T-cell (primary cell): ENCODE data around the gene ANXA3. TPM values are rescaled to one million over a fixed set of nuclear protein-coding genes. Genes with fewer than 3 reads are reported as not detected.
"Not testable (repeated sequence)": the region's sequence is repeated elsewhere in the genome, so short reads cannot be mapped to it uniquely, and the experiment has no call there.

Source experiments
- ATAC-seq, 4 experiments: fragments of 200-7000 bp in 3 of 4; fragments of 150-1000 bp in 1 of 4; cut with Tn5 transposase; replicated peaks in 1 of 4; 1 replicate in 3 of 4; 2 replicates in 1 of 4; pipeline ENCODE4 v1.10.0; 2021; ENCODE audit warnings: moderate library complexity in 3 of 4, mild to moderate bottlenecking in 2 of 4, moderate number of reproducible peaks in 1 of 4
- CTCF ChIA-PET, 2 donors: fragments of 300-600 bp; sonication (Branson Sonifier 250); formaldehyde crosslinking; loops; one replicate each; lab custom pipeline; 2022; ENCODE audit warnings: antibody characterized with exemption in 2 of 2; lab: Charles Lee
- POLR2A ChIA-PET, 2 donors: fragments of 300-600 bp; sonication (Branson Sonifier 250); formaldehyde crosslinking; loops; one replicate each; lab custom pipeline; 2022; ENCODE audit warnings: antibody characterized with exemption in 2 of 2; lab: Charles Lee
- DNase-seq, 35 experiments: peaks; one replicate each; pipeline versions ENCODE4 v3.0.0 to v3.0.0-alpha.2; 2013 to 2023
- H3K27ac ChIP-seq: one replicate; pipeline ENCODE4 v1.5.1; 2013; ENCODE audit warnings: low read length
- H3K27me3 ChIP-seq, 2 experiments: replicated peaks in 1 of 2; 1 replicate in 1 of 2; 2 replicates in 1 of 2; pipeline versions ENCODE4 v1.6.1 to v1.7.0; 2013; ENCODE audit warnings: low read length in 1 of 2, mixed read lengths in 1 of 2; ENCODE audit not compliant: control insufficient read depth in 2 of 2, insufficient read depth in 2 of 2; ENCODE audit errors: extremely low read depth in 1 of 2
- H3K36me3 ChIP-seq, 2 donors: 1 replicate in 1 of 2; 2 replicates in 1 of 2; pipeline versions ENCODE4 v1.6.1 to v1.7.0; 2013; ENCODE audit warnings: low read length in 1 of 2; ENCODE audit not compliant: control insufficient read depth in 2 of 2, insufficient read depth in 1 of 2; ENCODE audit errors: extremely low read depth in 1 of 2
- H3K4me1 ChIP-seq, 2 experiments: 1 replicate in 1 of 2; 2 replicates in 1 of 2; pipeline versions ENCODE4 v1.6.1 to v1.7.0; 2013; ENCODE audit warnings: low read length in 2 of 2, mixed read lengths in 1 of 2; ENCODE audit not compliant: insufficient read depth in 2 of 2, control insufficient read depth in 1 of 2; ENCODE audit errors: extremely low read depth in 1 of 2
- H3K4me3 ChIP-seq, 2 donors: 1 replicate in 1 of 2; 2 replicates in 1 of 2; pipeline versions ENCODE4 v1.5.1 to v1.7.0; 2013; ENCODE audit warnings: mild to moderate bottlenecking in 2 of 2, low read length in 1 of 2, moderate library complexity in 1 of 2; ENCODE audit not compliant: control insufficient read depth in 1 of 2; ENCODE audit errors: extremely low read depth in 1 of 2
- H3K9me3 ChIP-seq: 2 replicates; pipeline ENCODE4 v1.7.0; 2013
- H3K27ac Mint-ChIP-seq, 2 donors: one replicate each; pipeline ENCODE4 v1.8.0; 2020 to 2021; ENCODE audit warnings: mild to moderate bottlenecking in 2 of 2, mixed read lengths in 2 of 2
- H3K27me3 Mint-ChIP-seq, 2 donors: one replicate each; pipeline ENCODE4 v1.8.0; 2021 to 2022; ENCODE audit warnings: mixed read lengths in 2 of 2
- H3K36me3 Mint-ChIP-seq: one replicate; pipeline ENCODE4 v1.8.0; 2021; ENCODE audit warnings: mixed read lengths
- H3K4me1 Mint-ChIP-seq, 3 donors: one replicate each; pipeline ENCODE4 v1.8.0; 2020 to 2022; ENCODE audit warnings: mixed read lengths in 3 of 3, mild to moderate bottlenecking in 1 of 3
- H3K4me3 Mint-ChIP-seq, 3 donors: one replicate each; pipeline ENCODE4 v1.8.0; 2020 to 2022; ENCODE audit warnings: mild to moderate bottlenecking in 3 of 3, mixed read lengths in 3 of 3, moderate library complexity in 3 of 3
- H3K9me3 Mint-ChIP-seq, 3 donors: one replicate each; pipeline ENCODE4 v1.8.0; 2020 to 2022; ENCODE audit warnings: mixed read lengths in 3 of 3
- WGBS: methylation state at CpG from one replicate; pipeline ENCODE4 v1.1.5; 2013; ENCODE audit warnings: missing lambda C conversion rate; ENCODE audit not compliant: insufficient coverage; 5-methylcytosine and 5-hydroxymethylcytosine counted together
- total RNA-seq, 35 experiments: library from RNA in 6 of 35; stranded (reverse) in 6 of 35; fragments of 120-200 nt in 1 of 35; gene quantifications; one replicate each; pipeline versions ENCODE4 v1.2.1 to v1.2.4 and lab custom pipeline; 2013 to 2026

Gene ANXA3
- total RNA-seq, 5 donors from 2014 or later (not counting 1 experiment from before 2014, with no cell fraction given): 0.35 to 0.79 (median 0.36) TPM; not detected in 2

- WGBS: 100% methylated on average over 13 of the region's 28 CpGs
- H3K36me3 Mint-ChIP-seq, H3K9me3 ChIP-seq, H3K4me3 Mint-ChIP-seq, ATAC-seq, POLR2A ChIA-PET, H3K4me1 Mint-ChIP-seq, H3K4me3 ChIP-seq, DNase-seq, CTCF ChIA-PET, H3K4me1 ChIP-seq, H3K36me3 ChIP-seq, H3K27ac ChIP-seq, H3K27ac Mint-ChIP-seq, H3K9me3 Mint-ChIP-seq: not testable (repeated sequence)
- peaks cover 23 to 24% of the 10 kb centered on the region in 2 donors for H3K27me3 Mint-ChIP-seq
- peaks cover 0 to 17% of the 10 kb centered on the region in 2 experiments for H3K27me3 ChIP-seq
These were observed 3.7 kb upstream of the ANXA3 start for GRCh38 chr4:78547899-78548298.

- CTCF ChIA-PET, DNase-seq, H3K27ac ChIP-seq, H3K4me3 Mint-ChIP-seq, H3K4me3 ChIP-seq, H3K9me3 Mint-ChIP-seq, H3K36me3 Mint-ChIP-seq, POLR2A ChIA-PET, H3K36me3 ChIP-seq, H3K9me3 ChIP-seq, H3K4me1 ChIP-seq, H3K4me1 Mint-ChIP-seq, H3K27ac Mint-ChIP-seq, ATAC-seq: not testable (repeated sequence)
- H3K27me3 Mint-ChIP-seq: peaks cover 25 to 26% of the 10 kb centered on the region in 2 donors
- WGBS: no CpG with 5 or more reads among the region's 4 CpGs
- peaks cover 0 to 17% of the 10 kb centered on the region in 2 experiments for H3K27me3 ChIP-seq
These were observed 2.7 kb upstream of the ANXA3 start for GRCh38 chr4:78548889-78549288.

GRCh38 chr4:78552389-78553042, 946 bp downstream of the ANXA3 start:
- Histone ChIP-seq H3K36me3 (no peaks in the 10 kb centered on the region), H3K9me3 (no peaks in the 10 kb centered on the region), H3K27ac (no peak overlapping the region), H3K4me1 (peaks cover 9% of the 10 kb centered on the region in 2 experiments), H3K4me3 (peak overlapping the region in 1 of 2 donors; percentile 80), H3K27me3 (peaks cover 0 to 13% of the 10 kb centered on the region in 2 experiments)
- Mint-ChIP-seq H3K9me3 (peaks cover 0 to 3% (median 0%) of the 10 kb centered on the region in 3 donors), H3K4me3 (peak overlapping the region in 1 of 3 donors; percentile 30), H3K27ac (no peak overlapping the region), H3K36me3 (no peaks in the 10 kb centered on the region), H3K4me1 (peaks cover 5 to 8% (median 8%) of the 10 kb centered on the region in 3 donors), H3K27me3 (peaks cover 26 to 38% of the 10 kb centered on the region in 2 donors)
- WGBS: no CpG with 5 or more reads among the region's 10 CpGs
- ATAC-seq (no peak), DNase-seq (no peak)
- CTCF ChIA-PET: no interaction called here
- POLR2A ChIA-PET: no interaction called here

- H3K27ac ChIP-seq: no peak overlapping the region
- Mint-ChIP-seq H3K36me3 (no peaks in the 10 kb centered on the region), H3K9me3 (peaks cover 0 to 3% (median 0%) of the 10 kb centered on the region in 3 donors), H3K27me3 (peaks cover 26 to 38% of the 10 kb centered on the region in 2 donors), H3K4me3 (no peak overlapping the region), H3K27ac (no peak overlapping the region), H3K4me1 (peaks cover 5 to 8% (median 8%) of the 10 kb centered on the region in 3 donors)
- no peak for ATAC-seq
- no peaks in the 10 kb centered on the region for H3K36me3 ChIP-seq
- DNase-seq: no peak
- H3K9me3 ChIP-seq: no peaks in the 10 kb centered on the region
- WGBS: no CpG with 5 or more reads among the region's 3 CpGs
- H3K27me3 ChIP-seq: peaks cover 0 to 13% of the 10 kb centered on the region in 2 experiments
- H3K4me3 ChIP-seq: no peak overlapping the region
- ChIA-PET CTCF (no interaction called here), POLR2A (no interaction called here)
- H3K4me1 ChIP-seq: peaks cover 9% of the 10 kb centered on the region in 2 experiments
These were observed 1.4 kb downstream of the ANXA3 start for GRCh38 chr4:78553043-78553396.

- Mint-ChIP-seq H3K9me3 (peaks cover 0 to 3% (median 0%) of the 10 kb centered on the region in 3 donors), H3K4me3 (no peak overlapping the region), H3K27ac (no peak overlapping the region), H3K4me1 (peaks cover 5 to 8% (median 8%) of the 10 kb centered on the region in 3 donors), H3K36me3 (no peaks in the 10 kb centered on the region), H3K27me3 (peaks cover 26 to 38% of the 10 kb centered on the region in 2 donors)
- Histone ChIP-seq H3K9me3 (no peaks in the 10 kb centered on the region), H3K36me3 (no peaks in the 10 kb centered on the region), H3K4me1 (peaks cover 9% of the 10 kb centered on the region in 2 experiments), H3K27ac (no peak overlapping the region), H3K4me3 (no peak overlapping the region), H3K27me3 (peaks cover 0 to 13% of the 10 kb centered on the region in 2 experiments)
- POLR2A ChIA-PET: no interaction called here
- CTCF ChIA-PET: no interaction called here
- no peak for DNase-seq
- ATAC-seq: no peak
These were observed 2.0 kb downstream of the ANXA3 start for GRCh38 chr4:78553529-78554060.

GRCh38 chr4:78556665-78557064, 5.1 kb downstream of the ANXA3 start:
- POLR2A ChIA-PET: no interaction called here
- H3K36me3 Mint-ChIP-seq: no peaks in the 10 kb centered on the region
- peaks cover 5 to 6% of the 10 kb centered on the region in 2 experiments for H3K4me1 ChIP-seq
- peaks cover 12 to 27% of the 10 kb centered on the region in 2 donors for H3K27me3 Mint-ChIP-seq
- CTCF ChIA-PET: no interaction called here
- ATAC-seq (no peak), DNase-seq (no peak)
- H3K4me3 ChIP-seq: no peak overlapping the region
- H3K36me3 ChIP-seq: no peaks in the 10 kb centered on the region
- H3K27ac ChIP-seq: no peak overlapping the region
- H3K4me1 Mint-ChIP-seq: peaks cover 0 to 3% (median 0%) of the 10 kb centered on the region in 3 donors
- H3K9me3 ChIP-seq: no peaks in the 10 kb centered on the region
- WGBS: 81% methylated on average over 3 of the region's 4 CpGs
- no peak overlapping the region for H3K27ac Mint-ChIP-seq
- H3K9me3 Mint-ChIP-seq: peaks cover 0 to 3% (median 0%) of the 10 kb centered on the region in 3 donors
- no peak overlapping the region for H3K4me3 Mint-ChIP-seq
- H3K27me3 ChIP-seq: peaks cover 0 to 9% of the 10 kb centered on the region in 2 experiments
